Osteocyte (in vitro differentiated cells): ENCODE data around the gene HS2ST1. TPM values are rescaled to one million over a fixed set of nuclear protein-coding genes. Genes with fewer than 3 reads are reported as not detected.

Source experiments
- DNase-seq: peaks from one replicate; pipeline ENCODE4 v3.0.0; 2021; ENCODE audit warnings: mixed read lengths; ENCODE audit not compliant: unreplicated experiment; ENCODE audit errors: extremely low spot score
- H3K27ac Mint-ChIP-seq: one replicate; pipeline ENCODE4 v1.8.0; 2021; ENCODE audit warnings: mild to moderate bottlenecking, mixed read lengths; ENCODE audit not compliant: unreplicated experiment
- H3K27me3 Mint-ChIP-seq: one replicate; pipeline ENCODE4 v1.8.0; 2021; ENCODE audit warnings: mixed read lengths; ENCODE audit not compliant: unreplicated experiment
- H3K36me3 Mint-ChIP-seq: one replicate; pipeline ENCODE4 v1.8.0; 2021; ENCODE audit warnings: mixed read lengths; ENCODE audit not compliant: unreplicated experiment
- H3K4me1 Mint-ChIP-seq: one replicate; pipeline ENCODE4 v1.8.0; 2021; ENCODE audit warnings: mixed read lengths; ENCODE audit not compliant: unreplicated experiment
- H3K4me3 Mint-ChIP-seq: one replicate; pipeline ENCODE4 v1.8.0; 2021; ENCODE audit warnings: mild to moderate bottlenecking, moderate library complexity, mixed read lengths; ENCODE audit not compliant: unreplicated experiment
- H3K9me3 Mint-ChIP-seq: one replicate; pipeline ENCODE4 v1.8.0; 2021; ENCODE audit warnings: mixed read lengths; ENCODE audit not compliant: unreplicated experiment
- CTCF ChIP-seq: fragments of 200-600 bp; sonication (generic); IDR thresholded peaks from 2 replicates; pipeline ENCODE4 v1.5.0; 2021; ENCODE audit warnings: antibody characterized with exemption, mild to moderate bottlenecking, moderate library complexity
- total RNA-seq: library from RNA; stranded (reverse); gene quantifications from 2 replicates; pipeline ENCODE4 v1.2.1, GENCODE V29; 2021

HS2ST1 gene
- total RNA-seq, 1 donor from 2014 or later, result 26.8 TPM

- H3K36me3 Mint-ChIP-seq, result peaks cover 2% of the 10 kb centered on the region
- peaks cover 6% of the 10 kb centered on the region for H3K4me1 Mint-ChIP-seq
- H3K4me3 Mint-ChIP-seq, result no peak overlapping the region
- TF ChIP-seq CTCF, result no peak
- H3K27ac Mint-ChIP-seq, result no peak overlapping the region
- peaks cover 22% of the 10 kb centered on the region for H3K9me3 Mint-ChIP-seq
- H3K27me3 Mint-ChIP-seq, result no peaks in the 10 kb centered on the region
- DNase-seq, result no peak
Measured at GRCh38 chr1:86925742-86926141, 11.3 kb downstream of the HS2ST1 start.

- TF ChIP-seq CTCF, result no peak
- H3K4me3 Mint-ChIP-seq, result no peak overlapping the region
- H3K9me3 Mint-ChIP-seq, result peaks cover 22% of the 10 kb centered on the region
- H3K27me3 Mint-ChIP-seq, result no peaks in the 10 kb centered on the region
- H3K27ac Mint-ChIP-seq, result no peak overlapping the region
- peaks cover 6% of the 10 kb centered on the region for H3K4me1 Mint-ChIP-seq
- no peak for DNase-seq
- H3K36me3 Mint-ChIP-seq, result peaks cover 2% of the 10 kb centered on the region
Measured at GRCh38 chr1:86926883-86927282, 12.4 kb downstream of the HS2ST1 start.

- no peak overlapping the region for H3K27ac Mint-ChIP-seq
- peaks cover 12% of the 10 kb centered on the region for H3K9me3 Mint-ChIP-seq
- H3K4me1 Mint-ChIP-seq, result peaks cover 6% of the 10 kb centered on the region
- DNase-seq, result no peak
- peaks cover under 1% of the 10 kb centered on the region for H3K36me3 Mint-ChIP-seq
- TF ChIP-seq CTCF, result no peak
- H3K4me3 Mint-ChIP-seq, result no peak overlapping the region
- H3K27me3 Mint-ChIP-seq, result no peaks in the 10 kb centered on the region
Measured at GRCh38 chr1:86928819-86929218, 14.4 kb downstream of the HS2ST1 start.

GRCh38 chr1:86933051-86933450 lies 18.6 kb downstream of the HS2ST1 start:
- Mint-ChIP-seq H3K4me1 (peaks cover 6% of the 10 kb centered on the region), H3K27me3 (no peaks in the 10 kb centered on the region), H3K27ac (no peak overlapping the region), H3K4me3 (no peak overlapping the region), H3K9me3 (no peaks in the 10 kb centered on the region), H3K36me3 (no peaks in the 10 kb centered on the region)
- no peak for TF ChIP-seq CTCF
- no peak for DNase-seq

GRCh38 chr1:86933562-86934377 lies 19.3 kb downstream of the HS2ST1 start:
- H3K36me3 Mint-ChIP-seq, result no peaks in the 10 kb centered on the region
- no peaks in the 10 kb centered on the region for H3K9me3 Mint-ChIP-seq
- no peaks in the 10 kb centered on the region for H3K27me3 Mint-ChIP-seq
- H3K27ac Mint-ChIP-seq, result no peak overlapping the region
- H3K4me1 Mint-ChIP-seq, result peaks cover 7% of the 10 kb centered on the region
- no peak overlapping the region for H3K4me3 Mint-ChIP-seq
- DNase-seq, result no peak
- TF ChIP-seq CTCF, result no peak
